HCT116 (cell line): ENCODE results near the gene RANBP17.

Source experiments
- MAX ChIP-seq: IDR thresholded peaks from 2 replicates; pipeline ENCODE4 v1.6.1; 2012
- POLR2A ChIP-seq: IDR thresholded peaks from 2 replicates; pipeline ENCODE4 v1.7.0; 2011; ENCODE audit warnings: borderline replicate concordance; ENCODE audit not compliant: insufficient read depth, insufficient read length; ENCODE audit errors: extremely low read depth
- REST ChIP-seq: IDR thresholded peaks from 2 replicates; pipeline ENCODE4 v1.6.1; 2012; ENCODE audit warnings: low read depth

- TF ChIP-seq REST (no peak), POLR2A (no peak), MAX (no peak)
Measured at GRCh38 chr5:171050916-171051315, 189.1 kb downstream of the RANBP17 start.
